Spinal cord (tissue), 10 donors: ENCODE results near the gene PTX3. TPM values are rescaled to one million over a fixed set of nuclear protein-coding genes. Genes with fewer than 3 reads are reported as not detected.

Experiments used
- DNase-seq, 6 donors: peaks; one replicate each; pipeline versions ENCODE4 v3.0.0 to v3.0.0-alpha.2; 2013 to 2015; ENCODE audit warnings: low spot score in 6 of 6, low read depth in 4 of 6
- H3K27ac ChIP-seq: one replicate; pipeline ENCODE4 v1.5.1; 2013; ENCODE audit warnings: low read depth, low read length, control low read depth
- H3K27me3 ChIP-seq: one replicate; pipeline ENCODE4 v1.6.1; 2013; ENCODE audit warnings: low read length; ENCODE audit not compliant: control insufficient read depth, insufficient read depth
- H3K36me3 ChIP-seq: one replicate; pipeline ENCODE4 v1.6.1; 2013; ENCODE audit warnings: low read length; ENCODE audit not compliant: control insufficient read depth, insufficient read depth
- H3K4me1 ChIP-seq: one replicate; pipeline ENCODE4 v1.6.1; 2013; ENCODE audit warnings: low read length; ENCODE audit not compliant: control insufficient read depth, insufficient read depth
- H3K4me3 ChIP-seq: one replicate; pipeline ENCODE4 v1.5.1; 2013; ENCODE audit warnings: low read depth, low read length, control low read depth
- H3K9me3 ChIP-seq: one replicate; pipeline ENCODE4 v1.6.1; 2013; ENCODE audit warnings: low read length; ENCODE audit not compliant: control insufficient read depth, insufficient read depth
- WGBS: methylation state at CpG from one replicate; pipeline ENCODE4 v1.1.5; 2013; ENCODE audit warnings: missing lambda C conversion rate; ENCODE audit not compliant: insufficient coverage; 5-methylcytosine and 5-hydroxymethylcytosine counted together
- polyA plus RNA-seq, 2 donors: library from polyadenylated mRNA; unstranded; fragments of 120-200 nt; gene quantifications; one replicate each; pipeline ENCODE4 v1.2.1, GENCODE V29; 2013; ENCODE audit not compliant: insufficient read length in 2 of 2
- total RNA-seq, 2 donors: library from RNA; depleted of rRNA in 1 of 2; stranded (reverse); fragments of 120-200 nt in 1 of 2; fragments of >200 nt in 1 of 2; gene quantifications; one replicate each; pipeline versions ENCODE4 v1.2.3 to v1.2.4, GENCODE V29; 2013 to 2014
- donor health status: healthy.

Gene PTX3
- total and polyA plus RNA-seq, 4 donors, result 5.4 to 10.4 (median 7.5) TPM

GRCh38 chr3:157443905-157444796, 7.5 kb downstream of the PTX3 start:
- Histone ChIP-seq H3K4me3 (no peak overlapping the region), H3K27ac (no peak overlapping the region), H3K9me3 (no peaks in the 10 kb centered on the region), H3K4me1 (no peaks in the 10 kb centered on the region), H3K36me3 (peaks cover 4% of the 10 kb centered on the region), H3K27me3 (no peaks in the 10 kb centered on the region)
- no peak for DNase-seq
- WGBS, result no CpG with 5 or more reads among the region's 3 CpGs

DNA sequence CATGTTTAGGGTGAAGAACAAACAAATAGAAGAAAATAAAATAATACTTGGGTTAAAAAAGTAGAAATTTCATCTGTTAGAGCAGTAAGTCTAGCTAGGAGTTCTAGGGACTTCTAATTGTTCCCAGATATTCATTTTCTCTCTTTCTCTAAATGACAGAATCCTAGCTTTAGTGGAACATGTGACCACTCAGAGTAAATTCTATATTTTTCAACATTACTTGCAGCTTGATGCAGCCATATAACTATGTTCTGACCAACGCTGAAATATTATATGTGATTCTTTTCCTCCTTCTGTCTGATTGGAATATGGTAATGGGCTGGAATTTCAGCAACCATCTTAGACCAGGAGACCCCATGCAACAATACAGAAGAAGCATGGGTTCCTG, 8.1 kb downstream of the PTX3 start:
- Histone ChIP-seq H3K4me1 (no peaks in the 10 kb centered on the region), H3K27me3 (no peaks in the 10 kb centered on the region), H3K36me3 (peaks cover 4% of the 10 kb centered on the region), H3K9me3 (no peaks in the 10 kb centered on the region), H3K27ac (no peak overlapping the region), H3K4me3 (no peak overlapping the region)
- WGBS, result no CpG with 5 or more reads among the region's 1 CpG
- DNase-seq, result no peak

DNA sequence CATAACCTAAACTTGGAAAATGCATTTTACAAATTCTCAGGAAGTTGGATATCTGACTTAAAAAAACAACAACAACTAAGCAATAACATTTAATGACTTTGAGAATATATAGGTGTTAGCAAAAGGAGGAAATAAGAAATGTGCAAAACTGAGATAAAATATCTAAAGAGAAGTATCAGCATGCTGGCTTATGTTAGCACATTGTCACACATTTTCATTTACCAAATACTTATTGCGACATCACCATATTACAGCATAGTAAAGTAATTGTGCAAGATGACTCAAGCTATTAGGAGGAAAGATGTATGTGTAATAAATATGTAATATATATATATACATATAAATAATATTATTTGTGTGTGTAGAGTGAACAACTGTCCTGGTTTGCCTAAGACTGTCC, 9.2 kb downstream of the PTX3 start:
- no peaks in the 10 kb centered on the region for H3K9me3 ChIP-seq
- peaks cover 4% of the 10 kb centered on the region for H3K36me3 ChIP-seq
- H3K4me1 ChIP-seq, result no peaks in the 10 kb centered on the region
- no peak for DNase-seq
- H3K27ac ChIP-seq, result no peak overlapping the region
- no peak overlapping the region for H3K4me3 ChIP-seq
- no CpG with 5 or more reads among the region's 1 CpG for WGBS
- no peaks in the 10 kb centered on the region for H3K27me3 ChIP-seq

GRCh38 chr3:157447026-157447694, 10.5 kb downstream of the PTX3 start:
- no peak overlapping the region for H3K4me3 ChIP-seq
- no peaks in the 10 kb centered on the region for H3K27me3 ChIP-seq
- H3K36me3 ChIP-seq, result peaks cover 4% of the 10 kb centered on the region
- H3K9me3 ChIP-seq, result no peaks in the 10 kb centered on the region
- H3K27ac ChIP-seq, result no peak overlapping the region
- WGBS, result no CpG with 5 or more reads among the region's 3 CpGs
- H3K4me1 ChIP-seq, result no peaks in the 10 kb centered on the region
- DNase-seq, result peak in 3 of 6 donors; percentile 17 to 79 (median 62)

GRCh38 chr3:157452097-157452496, 15.4 kb downstream of the PTX3 start:
- H3K9me3 ChIP-seq, result no peaks in the 10 kb centered on the region
- H3K36me3 ChIP-seq, result no peaks in the 10 kb centered on the region
- no peaks in the 10 kb centered on the region for H3K4me1 ChIP-seq
- DNase-seq, result no peak
- no peak overlapping the region for H3K27ac ChIP-seq
- H3K27me3 ChIP-seq, result no peaks in the 10 kb centered on the region
- H3K4me3 ChIP-seq, result no peak overlapping the region
- 94% methylated on average over 3 of the region's 3 CpGs for WGBS

- 100% methylated on average over 1 of the region's 1 CpG for WGBS
- Histone ChIP-seq H3K4me3 (no peak overlapping the region), H3K36me3 (no peaks in the 10 kb centered on the region), H3K27me3 (no peaks in the 10 kb centered on the region), H3K27ac (no peak overlapping the region), H3K4me1 (no peaks in the 10 kb centered on the region), H3K9me3 (no peaks in the 10 kb centered on the region)
- no peak for DNase-seq
Measured at GRCh38 chr3:157453824-157454223, 17.2 kb downstream of the PTX3 start.

DNA sequence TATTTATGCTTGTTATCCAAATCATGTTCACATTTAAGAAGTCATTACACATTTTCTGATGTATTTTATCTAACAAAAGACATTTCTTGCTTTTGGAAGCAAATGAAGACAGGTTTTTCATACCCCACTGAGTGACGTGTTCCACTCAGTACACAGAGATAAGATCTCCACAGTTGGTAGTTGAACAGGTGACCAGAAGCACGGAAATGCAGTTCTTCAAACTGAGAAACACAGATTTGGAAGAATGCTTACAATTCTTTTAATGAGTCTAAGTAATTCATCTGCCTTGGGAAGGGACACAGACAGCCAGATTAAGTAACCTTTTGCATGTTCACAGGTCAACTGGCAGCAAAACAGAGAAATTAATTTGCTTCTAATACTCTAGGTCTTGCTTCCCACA, 23.1 kb downstream of the PTX3 start:
- H3K4me1 ChIP-seq, result no peaks in the 10 kb centered on the region
- no peak overlapping the region for H3K27ac ChIP-seq
- H3K9me3 ChIP-seq, result no peaks in the 10 kb centered on the region
- no peak for DNase-seq
- H3K27me3 ChIP-seq, result no peaks in the 10 kb centered on the region
- H3K4me3 ChIP-seq, result no peak overlapping the region
- H3K36me3 ChIP-seq, result no peaks in the 10 kb centered on the region
- WGBS, result 100% methylated on average over 1 of the region's 2 CpGs

- H3K4me1 ChIP-seq, result no peaks in the 10 kb centered on the region
- no peak for DNase-seq
- WGBS, result 79% methylated on average over 1 of the region's 2 CpGs
- H3K27ac ChIP-seq, result no peak overlapping the region
- no peaks in the 10 kb centered on the region for H3K27me3 ChIP-seq
- H3K4me3 ChIP-seq, result no peak overlapping the region
- H3K36me3 ChIP-seq, result no peaks in the 10 kb centered on the region
- no peaks in the 10 kb centered on the region for H3K9me3 ChIP-seq
Measured at GRCh38 chr3:157460253-157460652, 23.6 kb downstream of the PTX3 start.

DNA sequence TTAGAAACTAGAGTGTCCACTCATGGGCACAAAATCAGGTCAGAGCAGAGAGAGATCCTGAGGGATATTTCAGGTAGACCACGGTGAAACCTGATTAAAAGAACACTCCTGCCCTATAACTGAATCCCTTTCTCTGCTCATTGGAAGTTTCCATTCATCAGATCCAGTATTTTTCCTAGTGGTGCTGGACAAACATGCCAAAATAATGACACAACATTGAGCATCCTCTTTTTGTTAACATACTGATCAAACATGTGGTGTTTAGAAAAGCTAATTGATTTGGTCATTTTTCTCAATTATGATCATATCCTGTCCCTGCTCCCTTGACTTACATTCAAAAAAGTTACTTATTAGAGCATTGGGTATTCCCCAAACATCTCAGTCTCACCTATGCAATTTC, 27.2 kb downstream of the PTX3 start:
- no peaks in the 10 kb centered on the region for H3K4me1 ChIP-seq
- 100% methylated on average over 1 of the region's 1 CpG for WGBS
- no peaks in the 10 kb centered on the region for H3K27me3 ChIP-seq
- peak overlapping the region; percentile 65 for H3K27ac ChIP-seq
- no peaks in the 10 kb centered on the region for H3K36me3 ChIP-seq
- no peak for DNase-seq
- no peak overlapping the region for H3K4me3 ChIP-seq
- H3K9me3 ChIP-seq, result no peaks in the 10 kb centered on the region

- no peaks in the 10 kb centered on the region for H3K27me3 ChIP-seq
- no peaks in the 10 kb centered on the region for H3K36me3 ChIP-seq
- WGBS, result 78% methylated on average over 1 of the region's 3 CpGs
- H3K4me3 ChIP-seq, result no peak overlapping the region
- DNase-seq, result peak in 2 of 6 donors; percentile 14 to 38
- no peaks in the 10 kb centered on the region for H3K4me1 ChIP-seq
- H3K27ac ChIP-seq, result peak overlapping the region; percentile 65
- H3K9me3 ChIP-seq, result no peaks in the 10 kb centered on the region
Measured at GRCh38 chr3:157464321-157464720, 27.7 kb downstream of the PTX3 start.
